ENCODE data around the gene HAUS3.
"Not testable (repeated sequence)": the region's sequence is repeated elsewhere in the genome, so short reads cannot be mapped to it uniquely, and the experiment has no call there.

The HAUS3 gene

DNA sequence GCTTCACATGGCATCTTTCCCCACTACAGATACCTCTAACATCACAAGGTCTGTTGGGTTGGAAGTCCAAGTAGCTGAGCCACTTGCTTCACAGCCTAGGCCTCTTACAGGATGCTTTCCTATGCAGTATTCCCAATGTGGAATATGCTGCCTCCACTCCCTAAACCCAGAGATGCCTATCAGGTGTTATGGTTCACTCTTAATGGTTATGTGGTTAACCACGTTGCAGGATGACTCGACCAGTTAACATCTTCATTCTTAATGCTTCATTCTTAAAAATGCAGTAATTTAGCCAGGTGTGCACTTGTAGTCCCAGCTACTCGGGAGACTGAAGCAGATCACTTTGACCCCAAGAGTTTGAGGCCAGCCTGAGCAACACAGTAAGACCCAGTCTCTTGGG lies 24.2 kb downstream of the HAUS3 start:
- H3K4me3 ChIP-seq (replicated peaks in 1 of 2; ENCODE audit: low read depth in 2 of 2, low read length in 2 of 2), result no peak overlapping the region
- DNase-seq (ENCODE audit: low read depth in 2 of 2), result peak in 1 of 2 donors; percentile 35
- TF ChIP-seq, protein P1, sequence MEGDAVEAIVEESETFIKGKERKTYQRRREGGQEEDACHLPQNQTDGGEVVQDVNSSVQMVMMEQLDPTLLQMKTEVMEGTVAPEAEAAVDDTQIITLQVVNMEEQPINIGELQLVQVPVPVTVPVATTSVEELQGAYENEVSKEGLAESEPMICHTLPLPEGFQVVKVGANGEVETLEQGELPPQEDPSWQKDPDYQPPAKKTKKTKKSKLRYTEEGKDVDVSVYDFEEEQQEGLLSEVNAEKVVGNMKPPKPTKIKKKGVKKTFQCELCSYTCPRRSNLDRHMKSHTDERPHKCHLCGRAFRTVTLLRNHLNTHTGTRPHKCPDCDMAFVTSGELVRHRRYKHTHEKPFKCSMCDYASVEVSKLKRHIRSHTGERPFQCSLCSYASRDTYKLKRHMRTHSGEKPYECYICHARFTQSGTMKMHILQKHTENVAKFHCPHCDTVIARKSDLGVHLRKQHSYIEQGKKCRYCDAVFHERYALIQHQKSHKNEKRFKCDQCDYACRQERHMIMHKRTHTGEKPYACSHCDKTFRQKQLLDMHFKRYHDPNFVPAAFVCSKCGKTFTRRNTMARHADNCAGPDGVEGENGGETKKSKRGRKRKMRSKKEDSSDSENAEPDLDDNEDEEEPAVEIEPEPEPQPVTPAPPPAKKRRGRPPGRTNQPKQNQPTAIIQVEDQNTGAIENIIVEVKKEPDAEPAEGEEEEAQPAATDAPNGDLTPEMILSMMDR (IDR thresholded peaks at IDR 0.05; ENCODE audit: low read depth, low read length), result no peak

DNA sequence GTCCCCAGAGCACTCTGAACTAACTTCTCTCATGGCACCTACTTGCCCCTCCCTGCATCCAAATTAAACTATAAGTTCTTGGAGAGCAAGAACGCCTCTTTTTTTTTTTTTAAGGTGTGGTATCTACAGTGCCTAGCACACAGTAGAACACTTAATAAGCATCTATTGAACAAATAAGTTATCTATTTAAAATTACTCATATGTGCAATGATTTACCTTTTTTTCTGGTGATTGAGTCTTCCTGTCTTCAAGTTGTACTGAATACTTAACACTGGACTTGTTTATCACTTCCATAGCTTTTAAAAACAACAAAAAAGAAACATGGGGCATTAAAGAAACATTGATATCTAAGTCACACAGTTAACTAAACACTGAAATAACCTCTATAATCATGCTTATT lies 29.1 kb downstream of the HAUS3 start:
- TF ChIP-seq, protein P1 (IDR thresholded peaks at IDR 0.05; ENCODE audit: low read depth, low read length), result no peak
- no peak overlapping the region for H3K4me3 ChIP-seq (replicated peaks in 1 of 2; ENCODE audit: low read depth in 2 of 2, low read length in 2 of 2)
- DNase-seq (ENCODE audit: low read depth in 2 of 2), result no peak

DNA sequence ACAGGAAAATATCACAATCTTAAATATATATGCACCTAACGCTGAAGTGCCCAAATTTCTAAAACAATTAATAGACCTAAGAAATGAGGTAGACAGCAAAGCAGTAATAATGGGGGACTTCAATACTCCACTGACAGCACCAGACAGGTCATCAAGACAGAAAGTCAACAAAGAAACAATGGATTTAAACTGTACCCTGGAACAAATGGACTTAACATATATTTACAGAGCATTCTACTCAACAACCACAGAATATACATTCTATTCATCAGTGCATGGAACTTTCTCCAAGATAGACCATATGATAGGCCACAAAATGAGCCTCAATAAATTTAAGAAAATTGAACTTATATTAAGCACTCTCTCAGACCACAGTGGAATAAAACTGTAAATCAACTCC lies 39.1 kb downstream of the HAUS3 start:
- not testable (repeated sequence) for H3K4me3 ChIP-seq (replicated peaks in 1 of 2; ENCODE audit: low read depth in 2 of 2, low read length in 2 of 2); DNase-seq (ENCODE audit: low read depth in 2 of 2)

DNA sequence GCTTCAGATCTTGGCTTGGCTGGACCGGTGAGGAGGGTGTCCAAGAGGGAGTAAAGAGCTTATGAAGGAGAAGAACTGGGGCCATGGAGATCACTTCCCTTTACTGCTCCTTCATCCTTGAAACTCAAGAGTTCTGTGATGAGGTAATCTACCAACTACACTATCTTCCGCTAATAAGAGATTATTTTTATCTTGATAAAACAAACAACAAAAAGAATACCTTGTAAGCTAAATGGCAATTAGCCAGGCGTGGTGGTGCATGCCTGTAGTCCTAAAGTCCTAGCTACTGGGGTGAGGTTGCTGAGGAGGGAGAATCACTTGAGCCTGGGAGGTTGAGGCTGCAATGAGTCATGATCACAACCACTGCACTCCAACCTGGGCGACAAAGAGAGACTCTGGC lies 47.4 kb downstream of the HAUS3 start:
- TF ChIP-seq, protein P1 (IDR thresholded peaks at IDR 0.05; ENCODE audit: low read depth, low read length), result no peak
- no peak overlapping the region for H3K4me3 ChIP-seq (replicated peaks in 1 of 2; ENCODE audit: low read depth in 2 of 2, low read length in 2 of 2)
- no peak for DNase-seq (ENCODE audit: low read depth in 2 of 2)

DNA sequence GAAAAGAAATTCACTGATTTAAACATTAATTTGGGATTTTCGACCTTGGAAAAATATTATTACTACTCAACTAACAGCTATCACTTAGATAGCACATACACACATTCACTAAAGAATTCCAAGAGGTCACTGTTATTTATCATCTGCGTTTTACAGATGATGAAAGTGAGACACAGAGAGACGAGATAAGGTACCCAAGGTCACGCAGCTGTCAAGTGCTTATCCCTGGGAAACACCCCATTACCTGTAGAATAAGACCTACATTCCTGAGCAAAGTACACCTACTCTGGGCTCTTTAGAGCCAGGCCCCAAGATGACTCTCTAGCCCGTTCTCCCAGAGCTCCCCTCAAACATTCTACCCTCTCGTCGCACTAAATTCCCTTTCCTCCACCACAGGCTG lies 48.6 kb downstream of the HAUS3 start:
- DNase-seq (ENCODE audit: low read depth in 2 of 2), result no peak
- no peak overlapping the region for H3K4me3 ChIP-seq (replicated peaks in 1 of 2; ENCODE audit: low read depth in 2 of 2, low read length in 2 of 2)
- TF ChIP-seq, protein P1 (IDR thresholded peaks at IDR 0.05; ENCODE audit: low read depth, low read length), result no peak

DNA sequence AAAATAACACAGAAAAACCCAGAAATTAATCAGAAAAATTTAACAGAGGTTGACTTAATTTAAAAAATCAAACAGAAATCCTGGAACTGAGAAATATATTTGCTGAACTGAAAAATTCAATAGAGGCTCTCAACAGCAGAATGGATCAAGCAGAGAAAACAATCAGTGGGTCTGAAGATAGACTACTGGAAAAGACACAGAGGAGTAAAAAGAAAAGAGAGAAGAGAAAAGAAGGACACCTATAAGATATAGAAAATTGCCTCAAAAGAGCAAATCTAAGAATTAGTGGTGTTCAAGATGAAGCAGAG lies 55.1 kb downstream of the HAUS3 start:
- DNase-seq (ENCODE audit: low read depth in 2 of 2), result no peak
- no peak overlapping the region for H3K4me3 ChIP-seq (replicated peaks in 1 of 2; ENCODE audit: low read depth in 2 of 2, low read length in 2 of 2)
- TF ChIP-seq, protein P1 (IDR thresholded peaks at IDR 0.05; ENCODE audit: low read depth, low read length), result no peak

DNA sequence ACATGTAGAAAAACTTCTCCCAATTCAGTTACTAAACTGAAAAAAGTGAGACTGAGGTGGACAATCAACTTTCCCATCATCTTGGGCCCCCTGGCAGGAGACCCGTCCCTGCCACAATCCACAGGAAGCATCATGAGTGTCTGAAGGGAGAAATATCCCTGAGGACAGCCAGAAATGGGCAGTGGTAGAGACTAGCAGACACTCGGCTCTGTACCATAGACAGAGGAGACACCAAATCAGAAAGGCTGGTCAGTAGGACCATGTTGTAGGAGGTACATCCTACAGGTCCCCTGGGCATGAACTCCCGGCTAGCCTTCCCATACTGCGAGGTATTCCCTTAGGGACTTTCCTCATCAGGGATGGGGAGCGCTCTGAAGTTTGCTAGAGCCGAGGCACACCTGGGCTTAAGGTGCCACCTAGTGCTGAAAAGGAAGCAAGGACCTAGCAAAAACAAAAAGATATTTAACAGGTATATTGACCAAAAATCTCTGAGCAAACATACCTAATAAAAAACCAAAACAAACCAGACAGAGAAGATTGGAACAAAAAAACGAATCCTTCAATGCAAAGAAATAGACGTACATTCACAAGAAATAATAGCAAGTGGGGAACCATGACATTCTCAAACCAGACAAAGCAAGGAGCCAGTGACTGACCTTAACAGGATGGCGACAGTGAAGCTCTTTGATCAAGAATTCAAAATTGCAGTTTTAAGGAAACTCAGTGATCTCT lies 55.6 kb downstream of the HAUS3 start:
- DNase-seq (ENCODE audit: low read depth in 2 of 2), result peak; percentile 44 to 45
- TF ChIP-seq, protein P1 (IDR thresholded peaks at IDR 0.05; ENCODE audit: low read depth, low read length), result peak; percentile 39
- no peak overlapping the region for H3K4me3 ChIP-seq (replicated peaks in 1 of 2; ENCODE audit: low read depth in 2 of 2, low read length in 2 of 2)
